Measurements from ENCODE around the gene UNC13A. TPM values are rescaled to one million over a fixed set of nuclear protein-coding genes. Genes with fewer than 3 reads are reported as not detected.

UNC13A gene
- polyA plus RNA-seq, 1 donor from 2014 or later, result 7.8 TPM

- H4K20me1 ChIP-seq (ENCODE audit: insufficient read depth), result no peaks in the 10 kb centered on the region
- peaks cover 16% of the 10 kb centered on the region for H3K36me3 ChIP-seq (ENCODE audit: insufficient read depth, low read length)
- no peak overlapping the region for H3K4me2 ChIP-seq (ENCODE audit: low read length)
- H3K79me2 ChIP-seq (replicated peaks; ENCODE audit: insufficient read depth, low read length), result no peaks in the 10 kb centered on the region
- no peaks in the 10 kb centered on the region for H3K9me3 ChIP-seq (ENCODE audit: low read length)
- no peak overlapping the region for H3K9ac ChIP-seq (ENCODE audit: low read length)
- no peaks in the 10 kb centered on the region for H3K27me3 ChIP-seq (ENCODE audit: insufficient read depth, low read depth, low read length)
- TF ChIP-seq REST (IDR thresholded peaks at IDR 0.05; ENCODE audit: borderline replicate concordance), result no peak
- no peak for TF ChIP-seq EZH2 (IDR thresholded peaks at IDR 0.05; ENCODE audit: borderline replicate concordance, insufficient read depth, low read length, poor library complexity, severe bottlenecking)
- no peak for TF ChIP-seq CTCF (IDR thresholded peaks at IDR 0.05; ENCODE audit: poor library complexity, severe bottlenecking)
- no peak for TF ChIP-seq SMC3 (conservative IDR thresholded peaks at IDR 0.05; ENCODE audit: poor library complexity)
- no peak for TF ChIP-seq MXI1 (conservative IDR thresholded peaks at IDR 0.05; ENCODE audit: poor library complexity, severe bottlenecking)
- no peak for TF ChIP-seq TAF1 (IDR thresholded peaks at IDR 0.05; ENCODE audit: low read depth)
- no peak for TF ChIP-seq POLR2AphosphoS5 (IDR thresholded peaks at IDR 0.05)
- TF ChIP-seq EP300 (conservative IDR thresholded peaks at IDR 0.05; ENCODE audit: poor library complexity, severe bottlenecking), result no peak
- H3K4me3 ChIP-seq (ENCODE audit: low read length), result no peak overlapping the region
- no peak overlapping the region for H2AFZ ChIP-seq (ENCODE audit: low read depth, low read length)
- H3K27ac ChIP-seq (ENCODE audit: low read length), result no peak overlapping the region
- no peaks in the 10 kb centered on the region for H3K9me2 ChIP-seq (ENCODE audit: insufficient read depth, low read length)
- H3F3A ChIP-seq (ENCODE audit: insufficient read depth, low read length, poor library complexity, severe bottlenecking), result no peaks in the 10 kb centered on the region
These were observed 31.2 kb downstream of the UNC13A start for GRCh38 chr19:17656970-17657369.

- Histone ChIP-seq H3K9ac (ENCODE audit: low read length) (no peak overlapping the region), H3F3A (ENCODE audit: insufficient read depth, low read length, poor library complexity, severe bottlenecking) (no peaks in the 10 kb centered on the region), H3K36me3 (ENCODE audit: insufficient read depth, low read length) (peaks cover 16% of the 10 kb centered on the region), H4K20me1 (ENCODE audit: insufficient read depth) (no peaks in the 10 kb centered on the region), H3K4me3 (ENCODE audit: low read length) (no peak overlapping the region), H3K27me3 (ENCODE audit: insufficient read depth, low read depth, low read length) (no peaks in the 10 kb centered on the region), H3K9me3 (ENCODE audit: low read length) (no peaks in the 10 kb centered on the region), H2AFZ (ENCODE audit: low read depth, low read length) (no peak overlapping the region), H3K79me2 (replicated peaks; ENCODE audit: insufficient read depth, low read length) (no peaks in the 10 kb centered on the region), H3K9me2 (ENCODE audit: insufficient read depth, low read length) (no peaks in the 10 kb centered on the region), H3K4me2 (ENCODE audit: low read length) (no peak overlapping the region), H3K27ac (ENCODE audit: low read length) (no peak overlapping the region)
- TF ChIP-seq SMC3 (conservative IDR thresholded peaks at IDR 0.05; ENCODE audit: poor library complexity) (no peak), RAD21 (conservative IDR thresholded peaks at IDR 0.05) (no peak), MXI1 (conservative IDR thresholded peaks at IDR 0.05; ENCODE audit: poor library complexity, severe bottlenecking) (no peak), TAF1 (IDR thresholded peaks at IDR 0.05; ENCODE audit: low read depth) (no peak), REST (IDR thresholded peaks at IDR 0.05; ENCODE audit: borderline replicate concordance) (no peak)
These were observed 32.2 kb downstream of the UNC13A start for GRCh38 chr19:17655751-17656472.

Measured in neural cell (in vitro differentiated cells).